HepG2 (cell line): Measurements from ENCODE around the gene SPIN4. TPM values are rescaled to one million over a fixed set of nuclear protein-coding genes. Genes with fewer than 3 reads are reported as not detected.

Experiments
- ATAC-seq: fragments of 200-7000 bp; cut with Tn5 transposase; 3 replicates; pipeline ENCODE4 v1.9.1; 2020; ENCODE audit warnings: mild to moderate bottlenecking, moderate library complexity
- BruUV-seq: library from RNA; stranded (reverse); fragments of 400-500 nt; replicated peaks from 2 replicates; lab custom pipeline; 2021; lab: Mats Ljungman, UMichigan
- CTCF ChIA-PET: fragments of 300-600 bp; formaldehyde crosslinking; extraction: SDS; loops from one replicate; lab custom pipeline; 2021; ENCODE audit warnings: low total read pairs, inconsistent platforms, low intra/inter-chr PET ratio; lab: Yijun Ruan, JAX
- POLR2A ChIA-PET: fragments of 350-600 bp; sonication (Branson Sonifier 250); formaldehyde crosslinking; loops from one replicate; lab custom pipeline; 2020; ENCODE audit warnings: antibody characterized with exemption, inconsistent platforms; lab: Yijun Ruan, JAX
- DNase-seq: peaks from one replicate; pipeline ENCODE4 v3.0.0-alpha.2; 2015; ENCODE audit warnings: low spot score
- FAIRE-seq: peaks from 3 replicates; lab custom pipeline; 2011; peaks lifted over from hg19 to GRCh38; lab: Jason Lieb, UNC
- H2AFZ ChIP-seq: one replicate; pipeline ENCODE4 v1.6.1; 2011; ENCODE audit warnings: low read length, inconsistent platforms
- H3K27ac ChIP-seq: fragments of 300-600 bp; 3 replicates; pipeline ENCODE4 v1.8.0; 2011; ENCODE audit warnings: mixed run types, mild to moderate bottlenecking, mixed read lengths, low read length, inconsistent platforms; ENCODE audit not compliant: insufficient read depth; ENCODE audit errors: extremely low read length
- H3K27me3 ChIP-seq, 2 experiments: fragments of 200-600 bp in 1 of 2; 2 replicates in 1 of 2; 3 replicates in 1 of 2; pipeline versions ENCODE4 v1.6.0 to v1.8.0; 2011; ENCODE audit warnings: low read length in 2 of 2, mild to moderate bottlenecking in 2 of 2, moderate library complexity in 2 of 2, inconsistent platforms in 1 of 2; ENCODE audit not compliant: insufficient read depth in 2 of 2, control insufficient read depth in 1 of 2
- H3K36me3 ChIP-seq, 2 experiments: fragments of 200-600 bp in 1 of 2; replicated peaks in 1 of 2; 2 replicates in 1 of 2; 3 replicates in 1 of 2; pipeline versions ENCODE4 v1.5.1 to v1.8.0; 2011; ENCODE audit warnings: low read length in 2 of 2, inconsistent platforms in 1 of 2; ENCODE audit not compliant: insufficient read depth in 2 of 2, control insufficient read depth in 1 of 2
- H3K4me1 ChIP-seq: 2 replicates; pipeline ENCODE4 v1.5.1; 2012; ENCODE audit warnings: low read length, inconsistent platforms; ENCODE audit not compliant: insufficient read depth
- H3K4me2 ChIP-seq: 2 replicates; pipeline ENCODE4 v1.6.0; 2011; ENCODE audit warnings: low read depth, low read length, inconsistent platforms
- H3K4me3 ChIP-seq, 3 experiments: fragments of 200-600 bp in 1 of 3; sonication (generic), shearing (Covaris generic) in 1 of 3; replicated peaks in 1 of 3; 2 replicates each; pipeline ENCODE4 v1.5.1; 2011 to 2016; ENCODE audit warnings: low read length in 3 of 3, inconsistent platforms in 2 of 3, low read depth in 2 of 3, mild to moderate bottlenecking in 2 of 3, control low read depth in 1 of 3, mixed read lengths in 1 of 3; ENCODE audit not compliant: insufficient read depth in 1 of 3
- H3K79me2 ChIP-seq: one replicate; pipeline ENCODE4 v1.6.1; 2011; ENCODE audit warnings: low read length, inconsistent platforms; ENCODE audit not compliant: insufficient read depth
- H3K9ac ChIP-seq: 2 replicates; pipeline ENCODE4 v1.6.0; 2011; ENCODE audit warnings: mild to moderate bottlenecking, low read depth, low read length, inconsistent platforms; ENCODE audit not compliant: insufficient read depth
- H3K9me3 ChIP-seq: 2 replicates; pipeline ENCODE4 v1.5.1; 2012; ENCODE audit warnings: mild to moderate bottlenecking, low read length
- H4K20me1 ChIP-seq: 2 replicates; pipeline ENCODE4 v1.6.0; 2011; ENCODE audit warnings: inconsistent platforms, mild to moderate bottlenecking, low read length, moderate library complexity; ENCODE audit not compliant: insufficient read depth
- ARID2 ChIP-seq: sonication (generic); formaldehyde crosslinking; IDR thresholded peaks from 2 replicates; pipeline ENCODE4 v1.8.1; 2022; ENCODE audit warnings: mild to moderate bottlenecking, missing genetic modification reagents, borderline replicate concordance
- DR1 ChIP-seq: sonication (generic); formaldehyde crosslinking; IDR thresholded peaks from 2 replicates; pipeline ENCODE4 v1.8.0; 2021; ENCODE audit warnings: mild to moderate bottlenecking, missing genetic modification reagents, inconsistent platforms
- NFE2 ChIP-seq: sonication (generic); formaldehyde crosslinking; IDR thresholded peaks from 2 replicates; pipeline ENCODE4 v1.4.0; 2020; ENCODE audit warnings: missing genetic modification reagents
- PAWR ChIP-seq: sonication (generic); formaldehyde crosslinking; IDR thresholded peaks from 2 replicates; pipeline ENCODE4 v1.4.0; 2020; ENCODE audit warnings: missing genetic modification reagents, mild to moderate bottlenecking, borderline replicate concordance
- POLR2A ChIP-seq, 2 experiments: IDR thresholded peaks; 2 replicates each; pipeline ENCODE4 v1.6.1; 2011; ENCODE audit warnings: low read depth in 2 of 2, low read length in 2 of 2, mild to moderate bottlenecking in 1 of 2, moderate library complexity in 1 of 2; ENCODE audit not compliant: insufficient read depth in 1 of 2
- TBP ChIP-seq: sonication (generic); formaldehyde crosslinking; IDR thresholded peaks from 2 replicates; pipeline ENCODE4 v1.5.0; 2020; ENCODE audit warnings: missing genetic modification reagents
- ZNF253 ChIP-seq: sonication (generic); formaldehyde crosslinking; IDR thresholded peaks from 2 replicates; pipeline ENCODE4 v1.8.0; 2022; ENCODE audit warnings: mild to moderate bottlenecking, missing genetic modification reagents, borderline replicate concordance
- ZNF30 ChIP-seq: sonication (generic); formaldehyde crosslinking; IDR thresholded peaks from 2 replicates; pipeline ENCODE4 v1.5.0; 2020; ENCODE audit warnings: mild to moderate bottlenecking, missing genetic modification reagents
- ZNF317 ChIP-seq: sonication (generic); formaldehyde crosslinking; IDR thresholded peaks from 2 replicates; pipeline ENCODE4 v1.5.0; 2020; ENCODE audit warnings: mild to moderate bottlenecking, missing genetic modification reagents
- ZNF33B ChIP-seq: sonication (generic); formaldehyde crosslinking; IDR thresholded peaks from 2 replicates; pipeline ENCODE4 v1.5.1; 2020; ENCODE audit warnings: mild to moderate bottlenecking, missing genetic modification reagents
- ZNF382 ChIP-seq: sonication (generic); formaldehyde crosslinking; IDR thresholded peaks from 2 replicates; pipeline ENCODE4 v1.5.0; 2020; ENCODE audit warnings: missing genetic modification reagents, mild to moderate bottlenecking, borderline replicate concordance
- ZNF777 ChIP-seq: sonication (generic); formaldehyde crosslinking; IDR thresholded peaks from 2 replicates; pipeline ENCODE4 v1.4.0; 2020; ENCODE audit warnings: missing genetic modification reagents
- WGBS: methylation state at CpG from one replicate; pipeline ENCODE4 v1.1.6; 2017; ENCODE audit warnings: low lambda C conversion rate; 5-methylcytosine and 5-hydroxymethylcytosine counted together
- in situ Hi-C: cut with HindIII; loops from 2 replicates; pipeline ENCODE4 v1.10.0; 2017; ENCODE audit warnings: low pct_unique_long_range_greater_than_20kb; ENCODE audit not compliant: extremely low pct_ligation_motif_present
- intact Hi-C: fragments of 100-400 bp; cut with micrococcal nuclease; formaldehyde crosslinking; loops from one replicate; pipeline ENCODE4 v1.10.0; 2022; ENCODE audit not compliant: unreplicated experiment
- polyA plus RNA-seq, 8 experiments: library from polyadenylated mRNA; depleted of rRNA in 3 of 8; stranded (reverse) in 7 of 8; unstranded in 1 of 8; fragments of >200 nt; fragmentation: Illumina TruSeq in 4 of 8; extraction: Trizol in 4 of 8; gene quantifications; 2 replicates each; pipeline versions ENCODE4 v1.2.1 to v1.2.3, GENCODE V29; 2011 to 2016; ENCODE audit warnings: low read depth in 4 of 8, missing spikeins in 1 of 8, mixed read lengths in 1 of 8; ENCODE audit not compliant: insufficient read depth in 1 of 8
- total RNA-seq, 5 experiments: library from RNA; depleted of rRNA; stranded (reverse); fragments of >200 nt; fragmentation: Illumina TruSeq; extraction: Trizol; gene quantifications; 2 replicates each; pipeline ENCODE4 v1.2.3, GENCODE V29; 2016; ENCODE audit warnings: low read depth in 1 of 5
- TF ChIP-seq, protein P1 (sequence below): sonication (generic); formaldehyde crosslinking; IDR thresholded peaks from 2 replicates; pipeline ENCODE4 v1.5.0; 2020; ENCODE audit warnings: missing genetic modification reagents
- TF ChIP-seq, protein P2 (sequence below): sonication (generic); formaldehyde crosslinking; IDR thresholded peaks from 2 replicates; pipeline ENCODE4 v1.4.0; 2020; ENCODE audit warnings: missing genetic modification reagents
- TF ChIP-seq, protein P3 (sequence below): IDR thresholded peaks from 2 replicates; pipeline ENCODE4 v1.6.1; 2016; ENCODE audit warnings: mild to moderate bottlenecking, missing biosample characterization, missing genetic modification reagents
- TF ChIP-seq, protein P4 (sequence below): sonication (generic); formaldehyde crosslinking; IDR thresholded peaks from 2 replicates; pipeline ENCODE4 v1.4.0; 2020; ENCODE audit warnings: missing genetic modification reagents, mild to moderate bottlenecking, borderline replicate concordance
- TF ChIP-seq, protein P5 (sequence below): sonication (generic); formaldehyde crosslinking; IDR thresholded peaks from 2 replicates; pipeline ENCODE4 v1.4.0; 2020; ENCODE audit warnings: missing genetic modification reagents

SPIN4 gene
- total and polyA plus RNA-seq, 2 of the 13 experiments (the other 11 are each of a cell fraction or from before 2014, with no cell fraction given): 1.9 to 2.6 TPM

DNA sequence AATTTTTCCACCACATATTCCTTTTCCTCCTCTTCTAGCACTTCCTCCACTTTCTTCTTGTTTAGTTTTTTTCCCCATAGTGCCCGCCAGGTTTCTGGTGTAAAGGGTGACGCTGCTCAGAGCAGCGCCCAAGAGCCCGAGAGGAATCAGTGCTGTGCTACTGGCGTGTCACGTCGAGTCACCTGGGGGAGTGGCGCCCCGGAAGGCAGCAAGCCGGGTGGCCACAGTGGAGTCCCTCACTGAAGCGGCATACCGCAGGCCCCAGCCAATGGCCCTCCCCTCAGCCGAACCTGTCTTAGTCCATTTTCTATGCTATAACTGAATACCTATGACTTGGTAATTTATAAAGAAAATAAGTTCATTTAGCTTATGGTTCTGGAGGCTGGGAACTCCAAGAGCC lies 51.5 kb downstream of the SPIN4 start:
- no peak overlapping the region for H2AFZ ChIP-seq
- H3K4me1 ChIP-seq: no peaks in the 10 kb centered on the region
- no peak for TF ChIP-seq PAWR (CRISPR knock-in tag)
- TF ChIP-seq ZNF382 (CRISPR knock-in tag): no peak
- TF ChIP-seq ZNF253 (CRISPR knock-in tag): no peak
- TF ChIP-seq POLR2A (IDR thresholded peaks at IDR 0.05; ENCODE audit: insufficient read depth in 1 of 2, low read depth in 2 of 2, low read length in 2 of 2): no peak
- TF ChIP-seq ZNF317 (CRISPR knock-in tag): no peak
- TF ChIP-seq, protein P1, sequence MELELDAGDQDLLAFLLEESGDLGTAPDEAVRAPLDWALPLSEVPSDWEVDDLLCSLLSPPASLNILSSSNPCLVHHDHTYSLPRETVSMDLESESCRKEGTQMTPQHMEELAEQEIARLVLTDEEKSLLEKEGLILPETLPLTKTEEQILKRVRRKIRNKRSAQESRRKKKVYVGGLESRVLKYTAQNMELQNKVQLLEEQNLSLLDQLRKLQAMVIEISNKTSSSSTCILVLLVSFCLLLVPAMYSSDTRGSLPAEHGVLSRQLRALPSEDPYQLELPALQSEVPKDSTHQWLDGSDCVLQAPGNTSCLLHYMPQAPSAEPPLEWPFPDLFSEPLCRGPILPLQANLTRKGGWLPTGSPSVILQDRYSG (CRISPR knock-in tag): no peak
- TF ChIP-seq, protein P2, sequence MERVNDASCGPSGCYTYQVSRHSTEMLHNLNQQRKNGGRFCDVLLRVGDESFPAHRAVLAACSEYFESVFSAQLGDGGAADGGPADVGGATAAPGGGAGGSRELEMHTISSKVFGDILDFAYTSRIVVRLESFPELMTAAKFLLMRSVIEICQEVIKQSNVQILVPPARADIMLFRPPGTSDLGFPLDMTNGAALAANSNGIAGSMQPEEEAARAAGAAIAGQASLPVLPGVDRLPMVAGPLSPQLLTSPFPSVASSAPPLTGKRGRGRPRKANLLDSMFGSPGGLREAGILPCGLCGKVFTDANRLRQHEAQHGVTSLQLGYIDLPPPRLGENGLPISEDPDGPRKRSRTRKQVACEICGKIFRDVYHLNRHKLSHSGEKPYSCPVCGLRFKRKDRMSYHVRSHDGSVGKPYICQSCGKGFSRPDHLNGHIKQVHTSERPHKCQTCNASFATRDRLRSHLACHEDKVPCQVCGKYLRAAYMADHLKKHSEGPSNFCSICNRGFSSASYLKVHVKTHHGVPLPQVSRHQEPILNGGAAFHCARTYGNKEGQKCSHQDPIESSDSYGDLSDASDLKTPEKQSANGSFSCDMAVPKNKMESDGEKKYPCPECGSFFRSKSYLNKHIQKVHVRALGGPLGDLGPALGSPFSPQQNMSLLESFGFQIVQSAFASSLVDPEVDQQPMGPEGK (CRISPR knock-in tag): no peak
- TF ChIP-seq, protein P3, sequence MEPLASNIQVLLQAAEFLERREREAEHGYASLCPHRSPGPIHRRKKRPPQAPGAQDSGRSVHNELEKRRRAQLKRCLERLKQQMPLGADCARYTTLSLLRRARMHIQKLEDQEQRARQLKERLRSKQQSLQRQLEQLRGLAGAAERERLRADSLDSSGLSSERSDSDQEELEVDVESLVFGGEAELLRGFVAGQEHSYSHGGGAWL (CRISPR knock-in tag): no peak
- no peak for TF ChIP-seq ZNF777 (CRISPR knock-in tag)
- no peak for TF ChIP-seq TBP (CRISPR knock-in tag)
- no peak for TF ChIP-seq ARID2
- TF ChIP-seq DR1 (CRISPR knock-in tag): no peak
- TF ChIP-seq, protein P4, sequence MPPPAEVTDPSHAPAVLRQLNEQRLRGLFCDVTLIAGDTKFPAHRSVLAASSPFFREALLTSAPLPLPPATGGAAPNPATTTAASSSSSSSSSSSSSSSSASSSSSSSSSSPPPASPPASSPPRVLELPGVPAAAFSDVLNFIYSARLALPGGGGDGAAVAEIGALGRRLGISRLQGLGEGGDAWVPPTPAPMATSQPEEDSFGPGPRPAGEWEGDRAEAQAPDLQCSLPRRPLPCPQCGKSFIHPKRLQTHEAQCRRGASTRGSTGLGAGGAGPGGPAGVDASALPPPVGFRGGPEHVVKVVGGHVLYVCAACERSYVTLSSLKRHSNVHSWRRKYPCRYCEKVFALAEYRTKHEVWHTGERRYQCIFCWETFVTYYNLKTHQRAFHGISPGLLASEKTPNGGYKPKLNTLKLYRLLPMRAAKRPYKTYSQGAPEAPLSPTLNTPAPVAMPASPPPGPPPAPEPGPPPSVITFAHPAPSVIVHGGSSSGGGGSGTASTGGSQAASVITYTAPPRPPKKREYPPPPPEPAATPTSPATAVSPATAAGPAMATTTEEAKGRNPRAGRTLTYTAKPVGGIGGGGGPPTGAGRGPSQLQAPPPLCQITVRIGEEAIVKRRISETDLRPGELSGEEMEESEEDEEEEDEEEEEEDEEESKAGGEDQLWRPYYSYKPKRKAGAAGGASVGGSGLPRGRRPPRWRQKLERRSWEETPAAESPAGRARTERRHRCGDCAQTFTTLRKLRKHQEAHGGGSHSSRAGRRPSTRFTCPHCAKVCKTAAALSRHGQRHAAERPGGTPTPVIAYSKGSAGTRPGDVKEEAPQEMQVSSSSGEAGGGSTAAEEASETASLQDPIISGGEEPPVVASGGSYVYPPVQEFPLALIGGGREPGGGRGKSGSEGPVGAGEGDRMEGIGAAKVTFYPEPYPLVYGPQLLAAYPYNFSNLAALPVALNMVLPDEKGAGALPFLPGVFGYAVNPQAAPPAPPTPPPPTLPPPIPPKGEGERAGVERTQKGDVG (CRISPR knock-in tag): no peak
- no peak for TF ChIP-seq ZNF33B (CRISPR knock-in tag)
- TF ChIP-seq NFE2 (CRISPR knock-in tag): no peak
- TF ChIP-seq, protein P5, sequence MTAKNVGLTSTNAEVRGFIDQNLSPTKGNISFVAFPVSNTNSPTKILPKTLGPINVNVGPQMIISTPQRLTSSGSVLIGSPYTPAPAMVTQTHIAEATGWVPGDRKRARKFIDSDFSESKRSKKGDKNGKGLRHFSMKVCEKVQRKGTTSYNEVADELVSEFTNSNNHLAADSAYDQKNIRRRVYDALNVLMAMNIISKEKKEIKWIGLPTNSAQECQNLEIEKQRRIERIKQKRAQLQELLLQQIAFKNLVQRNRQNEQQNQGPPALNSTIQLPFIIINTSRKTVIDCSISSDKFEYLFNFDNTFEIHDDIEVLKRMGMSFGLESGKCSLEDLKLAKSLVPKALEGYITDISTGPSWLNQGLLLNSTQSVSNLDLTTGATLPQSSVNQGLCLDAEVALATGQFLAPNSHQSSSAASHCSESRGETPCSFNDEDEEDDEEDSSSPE (CRISPR knock-in tag): no peak
- TF ChIP-seq ZNF30: no peak
- ATAC-seq (no peak), DNase-seq (no peak), FAIRE-seq (no peak)
- no peaks in the 10 kb centered on the region for H3K27me3 ChIP-seq
- POLR2A ChIA-PET: no interaction called here
- H3K27ac ChIP-seq: no peak overlapping the region
- CTCF ChIA-PET: no interaction called here
- no peak overlapping the region for H3K9ac ChIP-seq
- no TSS peak for BruUV-seq
- H3K36me3 ChIP-seq: no peaks in the 10 kb centered on the region
- intact Hi-C loops (no loop called here), in situ Hi-C loops (no loop called here)
- H3K79me2 ChIP-seq: no peaks in the 10 kb centered on the region
- H3K9me3 ChIP-seq: peaks cover 6% of the 10 kb centered on the region; the same call in 1 of the 2 replicates
- H4K20me1 ChIP-seq: no peaks in the 10 kb centered on the region
- H3K4me3 ChIP-seq: no peak overlapping the region
- no peak overlapping the region for H3K4me2 ChIP-seq
- WGBS: 68% methylated on average over 7 of the region's 13 CpGs
